ENCODE data around the gene ACADL. TPM values are rescaled to one million over a fixed set of nuclear protein-coding genes. Genes with fewer than 3 reads are reported as not detected.

The ACADL gene
- total RNA-seq, 1 donor from 2014 or later: not detected

DNA sequence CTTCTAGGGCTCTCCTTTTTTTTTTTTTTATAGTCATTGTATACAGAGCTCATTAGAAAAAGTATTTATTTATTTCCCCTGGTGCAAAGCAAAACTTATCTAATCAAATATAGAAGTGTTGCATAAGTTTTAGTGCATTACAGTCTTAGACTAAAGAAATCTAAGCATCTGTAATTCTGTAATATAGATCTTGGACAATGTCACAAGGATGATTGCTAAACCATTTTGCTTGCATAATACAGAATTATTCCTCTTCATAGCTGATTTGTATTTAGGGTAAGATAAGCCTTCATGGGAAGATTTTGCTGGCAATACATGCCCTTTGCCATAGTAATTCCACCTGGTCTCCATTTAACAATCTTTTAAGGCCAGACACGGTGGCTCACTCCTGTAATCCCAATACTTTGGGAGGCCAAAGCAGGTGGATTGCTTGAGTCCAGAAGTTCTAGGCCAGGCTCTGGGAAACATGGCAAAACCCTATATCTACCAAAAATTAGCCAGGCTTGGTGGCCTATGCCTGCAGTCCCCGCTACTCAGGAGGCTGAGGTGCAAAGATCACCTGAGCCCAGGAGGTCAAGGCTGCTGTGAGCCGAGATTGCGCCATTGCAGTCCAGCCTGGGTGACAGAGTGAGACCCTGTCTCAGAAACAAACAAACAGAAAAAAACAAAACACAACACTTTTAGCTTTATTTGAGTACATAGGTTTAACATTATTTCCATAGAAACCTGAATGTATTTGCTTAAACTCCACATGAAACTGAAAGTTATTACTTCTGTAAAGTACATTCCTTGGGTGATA, 2.2 kb upstream of the ACADL start:
- H3K4me3 Mint-ChIP-seq (ENCODE audit: unreplicated experiment): no peak overlapping the region
- TF ChIP-seq, protein P1, sequence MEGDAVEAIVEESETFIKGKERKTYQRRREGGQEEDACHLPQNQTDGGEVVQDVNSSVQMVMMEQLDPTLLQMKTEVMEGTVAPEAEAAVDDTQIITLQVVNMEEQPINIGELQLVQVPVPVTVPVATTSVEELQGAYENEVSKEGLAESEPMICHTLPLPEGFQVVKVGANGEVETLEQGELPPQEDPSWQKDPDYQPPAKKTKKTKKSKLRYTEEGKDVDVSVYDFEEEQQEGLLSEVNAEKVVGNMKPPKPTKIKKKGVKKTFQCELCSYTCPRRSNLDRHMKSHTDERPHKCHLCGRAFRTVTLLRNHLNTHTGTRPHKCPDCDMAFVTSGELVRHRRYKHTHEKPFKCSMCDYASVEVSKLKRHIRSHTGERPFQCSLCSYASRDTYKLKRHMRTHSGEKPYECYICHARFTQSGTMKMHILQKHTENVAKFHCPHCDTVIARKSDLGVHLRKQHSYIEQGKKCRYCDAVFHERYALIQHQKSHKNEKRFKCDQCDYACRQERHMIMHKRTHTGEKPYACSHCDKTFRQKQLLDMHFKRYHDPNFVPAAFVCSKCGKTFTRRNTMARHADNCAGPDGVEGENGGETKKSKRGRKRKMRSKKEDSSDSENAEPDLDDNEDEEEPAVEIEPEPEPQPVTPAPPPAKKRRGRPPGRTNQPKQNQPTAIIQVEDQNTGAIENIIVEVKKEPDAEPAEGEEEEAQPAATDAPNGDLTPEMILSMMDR (IDR thresholded peaks at IDR 0.05): no peak
- no peak overlapping the region for H3K27ac Mint-ChIP-seq (ENCODE audit: unreplicated experiment)
- H3K4me1 Mint-ChIP-seq (ENCODE audit: unreplicated experiment): peaks cover 5% of the 10 kb centered on the region
- no peaks in the 10 kb centered on the region for H3K36me3 Mint-ChIP-seq (ENCODE audit: unreplicated experiment)
- no peak for DNase-seq (ENCODE audit: extremely low spot score, unreplicated experiment)
- H3K27me3 Mint-ChIP-seq (ENCODE audit: unreplicated experiment): peaks cover 76% of the 10 kb centered on the region
- H3K9me3 Mint-ChIP-seq (ENCODE audit: unreplicated experiment): no peaks in the 10 kb centered on the region

DNA sequence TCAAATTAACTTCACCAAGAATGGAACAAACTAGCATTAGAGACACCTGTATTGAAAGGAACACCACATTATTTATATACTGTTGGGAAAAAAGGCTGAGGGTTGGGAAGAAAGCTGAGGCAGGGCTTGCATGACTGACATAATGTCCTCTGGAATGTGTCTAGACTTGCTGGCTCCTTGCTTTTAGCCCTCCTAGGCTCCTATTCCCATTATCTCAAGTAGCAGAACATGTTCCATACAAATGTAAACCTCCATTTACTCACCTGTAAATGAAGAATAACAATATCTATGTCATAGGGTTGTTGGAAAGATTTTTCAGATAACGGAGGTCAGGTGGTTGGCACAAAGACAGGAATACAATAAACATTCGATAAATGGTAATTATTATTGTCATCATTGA, 976 bp upstream of the ACADL start:
- TF ChIP-seq, protein P1 (IDR thresholded peaks at IDR 0.05): no peak
- Mint-ChIP-seq H3K9me3 (ENCODE audit: unreplicated experiment) (no peaks in the 10 kb centered on the region), H3K27me3 (ENCODE audit: unreplicated experiment) (peaks cover 81% of the 10 kb centered on the region), H3K36me3 (ENCODE audit: unreplicated experiment) (no peaks in the 10 kb centered on the region), H3K4me1 (ENCODE audit: unreplicated experiment) (peaks cover 5% of the 10 kb centered on the region), H3K4me3 (ENCODE audit: unreplicated experiment) (no peak overlapping the region), H3K27ac (ENCODE audit: unreplicated experiment) (no peak overlapping the region)
- no peak for DNase-seq (ENCODE audit: extremely low spot score, unreplicated experiment)

DNA sequence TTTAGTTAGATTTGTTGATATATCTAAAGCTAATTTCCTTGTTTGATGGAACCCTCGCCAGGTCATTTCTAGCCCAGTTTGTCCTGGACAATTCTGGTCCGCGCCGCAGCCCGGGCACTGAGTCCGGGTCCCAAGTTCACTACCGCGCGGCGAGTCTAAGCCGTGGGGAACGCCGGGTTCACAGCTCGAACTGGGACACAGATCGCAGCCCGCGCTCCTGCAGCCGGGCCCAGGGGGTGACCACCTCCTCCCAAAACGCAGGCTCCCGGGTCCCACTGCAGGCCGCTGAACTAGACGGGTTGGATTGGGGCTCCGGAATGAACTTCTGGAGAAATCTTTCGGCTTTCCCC, 681 bp downstream of the ACADL start:
- DNase-seq (ENCODE audit: extremely low spot score, unreplicated experiment): no peak
- H3K4me1 Mint-ChIP-seq (ENCODE audit: unreplicated experiment): peaks cover 5% of the 10 kb centered on the region
- no peak overlapping the region for H3K27ac Mint-ChIP-seq (ENCODE audit: unreplicated experiment)
- TF ChIP-seq, protein P1 (IDR thresholded peaks at IDR 0.05): no peak
- H3K9me3 Mint-ChIP-seq (ENCODE audit: unreplicated experiment): no peaks in the 10 kb centered on the region
- peaks cover 80% of the 10 kb centered on the region for H3K27me3 Mint-ChIP-seq (ENCODE audit: unreplicated experiment)
- H3K4me3 Mint-ChIP-seq (ENCODE audit: unreplicated experiment): peak overlapping the region; percentile 56
- H3K36me3 Mint-ChIP-seq (ENCODE audit: unreplicated experiment): no peaks in the 10 kb centered on the region

DNA sequence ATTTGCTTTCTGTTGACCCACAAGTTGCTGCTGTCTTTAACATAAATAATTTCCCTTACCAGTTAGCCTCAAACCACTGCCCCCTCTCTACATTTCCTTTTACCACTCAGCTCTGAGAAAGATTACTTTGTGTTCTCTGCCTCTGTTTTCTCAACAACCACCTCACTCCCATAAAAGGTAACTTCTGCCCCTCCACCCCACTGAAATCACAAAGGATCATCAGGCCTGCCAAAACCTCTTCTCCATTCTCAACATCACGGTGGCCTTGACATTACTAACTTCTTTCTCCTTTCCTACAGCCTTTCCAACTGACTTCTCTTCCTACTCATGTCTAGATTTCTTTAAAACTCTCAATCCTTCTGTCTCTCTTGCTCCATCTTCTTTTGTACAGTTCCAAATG, 10.1 kb downstream of the ACADL start:
- H3K27me3 Mint-ChIP-seq (ENCODE audit: unreplicated experiment): peaks cover 24% of the 10 kb centered on the region
- H3K4me1 Mint-ChIP-seq (ENCODE audit: unreplicated experiment): no peaks in the 10 kb centered on the region
- no peaks in the 10 kb centered on the region for H3K36me3 Mint-ChIP-seq (ENCODE audit: unreplicated experiment)
- TF ChIP-seq, protein P1 (IDR thresholded peaks at IDR 0.05): no peak
- no peak for DNase-seq (ENCODE audit: extremely low spot score, unreplicated experiment)
- no peak overlapping the region for H3K4me3 Mint-ChIP-seq (ENCODE audit: unreplicated experiment)
- H3K27ac Mint-ChIP-seq (ENCODE audit: unreplicated experiment): no peak overlapping the region
- no peaks in the 10 kb centered on the region for H3K9me3 Mint-ChIP-seq (ENCODE audit: unreplicated experiment)

DNA sequence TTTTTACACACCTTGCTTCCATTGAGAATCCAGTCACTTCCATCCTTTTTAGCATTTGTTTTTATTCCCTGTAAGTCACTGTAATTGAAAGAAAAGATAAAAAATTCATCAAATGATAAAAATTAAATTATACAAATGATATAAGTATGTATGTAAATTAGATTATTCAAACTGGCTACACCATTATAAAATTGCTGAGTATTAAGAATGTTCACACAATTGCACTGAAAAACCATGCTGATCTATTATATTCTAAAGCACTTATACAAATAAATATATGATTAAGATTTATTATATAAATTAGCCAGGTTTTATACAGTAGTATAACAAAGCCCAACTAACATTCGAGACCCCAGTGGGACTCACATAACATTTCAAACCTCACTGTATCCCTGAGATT, 15.1 kb downstream of the ACADL start:
- Mint-ChIP-seq H3K4me3 (ENCODE audit: unreplicated experiment) (no peak overlapping the region), H3K27ac (ENCODE audit: unreplicated experiment) (no peak overlapping the region), H3K9me3 (ENCODE audit: unreplicated experiment) (no peaks in the 10 kb centered on the region), H3K36me3 (ENCODE audit: unreplicated experiment) (no peaks in the 10 kb centered on the region), H3K4me1 (ENCODE audit: unreplicated experiment) (no peaks in the 10 kb centered on the region), H3K27me3 (ENCODE audit: unreplicated experiment) (peaks cover 37% of the 10 kb centered on the region)
- TF ChIP-seq, protein P1 (IDR thresholded peaks at IDR 0.05): no peak
- DNase-seq (ENCODE audit: extremely low spot score, unreplicated experiment): no peak
